BJ (cell line): ENCODE measurements around the gene NDUFA13. TPM values are rescaled to one million over a fixed set of nuclear protein-coding genes. Genes with fewer than 3 reads are reported as not detected.

Experiments used
- CTCF ChIA-PET: fragments of 350-600 bp; formaldehyde crosslinking; extraction: SDS; loops from one replicate; lab custom pipeline; 2021; ENCODE audit warnings: antibody characterized with exemption, inconsistent platforms; lab: Yijun Ruan, JAX
- POLR2A ChIA-PET: fragments of 300-600 bp; sonication (Branson Sonifier 250); formaldehyde crosslinking; extraction: SDS; loops from one replicate; lab custom pipeline; 2021; ENCODE audit warnings: antibody characterized with exemption; lab: Charles Lee
- DNase-seq: peaks from one replicate; pipeline ENCODE4 v3.0.0-alpha.2; 2011; ENCODE audit warnings: low read depth
- H3K27me3 ChIP-seq: 2 replicates; pipeline ENCODE4 v1.6.0; 2011; ENCODE audit warnings: low read length; ENCODE audit not compliant: control insufficient read depth, insufficient read depth
- H3K36me3 ChIP-seq: 2 replicates; pipeline ENCODE4 v1.5.1; 2011; ENCODE audit warnings: low read length; ENCODE audit not compliant: control insufficient read depth, insufficient read depth
- H3K4me3 ChIP-seq: 2 replicates; pipeline ENCODE4 v1.5.1; 2011; ENCODE audit warnings: low read depth, mild to moderate bottlenecking, control low read depth, low read length
- CTCF ChIP-seq: IDR thresholded peaks from 2 replicates; pipeline ENCODE4 v1.5.1; 2011; ENCODE audit warnings: low read depth, mild to moderate bottlenecking, control low read depth, inconsistent platforms, low read length, moderate library complexity; ENCODE audit not compliant: insufficient read depth
- polyA plus RNA-seq: library from polyadenylated mRNA; depleted of rRNA; stranded (reverse); fragments of >200 nt; gene quantifications from 2 replicates; pipeline ENCODE4 v1.2.3, GENCODE V29; 2011

NDUFA13 gene
- polyA plus RNA-seq, 1 experiment, result 597 TPM

- DNase-seq, result no peak
- no peak for TF ChIP-seq CTCF
- H3K36me3 ChIP-seq, result peaks cover 23% of the 10 kb centered on the region
- H3K27me3 ChIP-seq, result no peaks in the 10 kb centered on the region
- POLR2A ChIA-PET, result no interaction called here
- CTCF ChIA-PET, result interaction anchor here (0.6 to 0.7 kb wide), 2 partner anchors 29 to 381 kb away, joined by 3 read pairs; no protein-coding TSS in a partner anchor
- H3K4me3 ChIP-seq, result no peak overlapping the region
Observed at GRCh38 chr19:19523177-19523576, 7.2 kb downstream of the NDUFA13 start.

- CTCF ChIA-PET, result no interaction called here
- H3K27me3 ChIP-seq, result no peaks in the 10 kb centered on the region
- POLR2A ChIA-PET, result no interaction called here
- DNase-seq, result no peak
- no peak for TF ChIP-seq CTCF
- peaks cover 24% of the 10 kb centered on the region for H3K36me3 ChIP-seq
- H3K4me3 ChIP-seq, result no peak overlapping the region
Observed at GRCh38 chr19:19524053-19524452, 8.0 kb downstream of the NDUFA13 start.

GRCh38 chr19:19525611-19526380, 9.8 kb downstream of the NDUFA13 start:
- H3K27me3 ChIP-seq, result no peaks in the 10 kb centered on the region
- DNase-seq, result no peak
- H3K4me3 ChIP-seq, result no peak overlapping the region
- peaks cover 17% of the 10 kb centered on the region for H3K36me3 ChIP-seq
- POLR2A ChIA-PET, result no interaction called here
- CTCF ChIA-PET, result interaction anchor here (1.6 kb wide), 1 partner anchor 27 kb away, joined by 5 read pairs; no protein-coding TSS in a partner anchor
- no peak for TF ChIP-seq CTCF

DNA sequence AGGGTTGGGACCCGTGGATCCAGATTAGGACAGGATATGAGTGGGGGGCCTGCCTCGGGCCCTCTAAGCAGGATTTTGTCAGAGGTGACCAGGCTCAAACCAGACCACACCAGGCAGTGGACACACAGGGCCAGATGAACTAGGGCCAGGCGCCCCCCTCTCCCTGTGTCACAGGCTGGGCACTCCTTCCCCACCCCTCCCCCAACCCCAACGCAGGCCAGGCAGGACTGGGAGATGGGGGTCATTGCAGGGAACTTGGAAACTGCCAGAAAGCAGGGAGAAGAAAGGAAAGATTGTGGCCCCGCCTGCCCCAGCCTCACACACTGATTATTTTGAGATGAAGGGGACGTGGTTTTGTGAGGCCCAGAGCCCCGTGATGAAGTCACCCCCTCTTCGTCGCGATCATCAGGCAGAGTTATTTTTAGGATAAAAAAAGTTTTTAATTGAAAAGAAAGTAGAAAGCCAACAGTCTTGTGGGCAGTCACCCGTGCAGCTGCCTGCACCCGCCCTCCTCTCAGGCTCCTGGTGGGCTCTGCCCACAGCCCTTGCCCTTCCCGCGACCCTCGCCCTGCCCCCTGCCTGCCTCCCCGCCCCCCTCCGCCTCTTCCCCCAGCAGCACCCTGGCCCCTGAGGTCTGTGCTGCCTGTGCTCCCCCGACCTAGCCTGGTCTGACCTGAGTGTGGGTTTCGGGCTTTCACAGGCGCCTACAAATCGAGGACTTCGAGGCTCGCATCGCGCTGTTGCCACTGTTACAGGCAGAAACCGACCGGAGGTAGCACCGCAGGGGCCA, 10.8 kb downstream of the NDUFA13 start:
- ChIA-PET CTCF (interaction anchor here (1.1 to 7.4 kb wide), 2 partner anchors 26 to 118 kb away, joined by 3 to 103 read pairs; no protein-coding TSS in a partner anchor), POLR2A (no interaction called here)
- no peak for TF ChIP-seq CTCF
- H3K36me3 ChIP-seq, result peaks cover 17% of the 10 kb centered on the region
- no peaks in the 10 kb centered on the region for H3K27me3 ChIP-seq
- H3K4me3 ChIP-seq, result no peak overlapping the region
- DNase-seq, result no peak

GRCh38 chr19:19527371-19527656, 11.3 kb downstream of the NDUFA13 start:
- ChIA-PET POLR2A (no interaction called here), CTCF (interaction anchor here (1.1 to 7.4 kb wide), 2 partner anchors 25 to 117 kb away, joined by 3 to 103 read pairs; no protein-coding TSS in a partner anchor)
- DNase-seq, result no peak
- no peak for TF ChIP-seq CTCF
- H3K27me3 ChIP-seq, result no peaks in the 10 kb centered on the region
- H3K36me3 ChIP-seq, result peaks cover 17% of the 10 kb centered on the region
- H3K4me3 ChIP-seq, result no peak overlapping the region
